Measurements from ENCODE around the gene CELF2.

DNA sequence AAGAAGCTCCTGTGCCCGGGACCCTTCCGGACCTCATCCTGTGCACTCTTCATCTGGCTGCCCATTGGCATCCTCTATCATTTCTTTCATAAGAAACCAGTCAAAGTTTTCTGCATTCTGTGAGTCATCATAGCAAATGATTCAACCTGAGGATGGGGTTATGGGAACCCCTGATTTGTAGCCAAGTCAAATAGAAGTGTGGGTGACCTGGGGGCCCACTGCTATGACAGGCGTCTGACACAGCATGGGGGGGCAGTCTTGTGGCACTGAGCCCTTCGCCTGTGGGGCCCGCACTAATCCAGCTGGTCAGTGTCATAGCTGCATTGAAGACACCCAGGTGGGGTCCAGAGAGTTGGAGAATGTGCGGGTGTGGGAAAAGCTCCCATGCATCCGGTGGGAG lies 363.4 kb downstream of the CELF2 start:
- TF ChIP-seq EZH2phosphoT487 (IDR thresholded peaks at IDR 0.05) (no peak), EZH2 (IDR thresholded peaks at IDR 0.05) (no peak)
- TF ChIP-seq, protein P1, sequence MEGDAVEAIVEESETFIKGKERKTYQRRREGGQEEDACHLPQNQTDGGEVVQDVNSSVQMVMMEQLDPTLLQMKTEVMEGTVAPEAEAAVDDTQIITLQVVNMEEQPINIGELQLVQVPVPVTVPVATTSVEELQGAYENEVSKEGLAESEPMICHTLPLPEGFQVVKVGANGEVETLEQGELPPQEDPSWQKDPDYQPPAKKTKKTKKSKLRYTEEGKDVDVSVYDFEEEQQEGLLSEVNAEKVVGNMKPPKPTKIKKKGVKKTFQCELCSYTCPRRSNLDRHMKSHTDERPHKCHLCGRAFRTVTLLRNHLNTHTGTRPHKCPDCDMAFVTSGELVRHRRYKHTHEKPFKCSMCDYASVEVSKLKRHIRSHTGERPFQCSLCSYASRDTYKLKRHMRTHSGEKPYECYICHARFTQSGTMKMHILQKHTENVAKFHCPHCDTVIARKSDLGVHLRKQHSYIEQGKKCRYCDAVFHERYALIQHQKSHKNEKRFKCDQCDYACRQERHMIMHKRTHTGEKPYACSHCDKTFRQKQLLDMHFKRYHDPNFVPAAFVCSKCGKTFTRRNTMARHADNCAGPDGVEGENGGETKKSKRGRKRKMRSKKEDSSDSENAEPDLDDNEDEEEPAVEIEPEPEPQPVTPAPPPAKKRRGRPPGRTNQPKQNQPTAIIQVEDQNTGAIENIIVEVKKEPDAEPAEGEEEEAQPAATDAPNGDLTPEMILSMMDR (IDR thresholded peaks at IDR 0.05) = no peak
